Gastrocnemius medialis (tissue), 4 donors: Measurements from ENCODE around the gene CHST12.

Source experiments
- CTCF ChIP-seq, 5 experiments: fragments of 450-650 bp in 3 of 5; fragments of 200-600 bp in 2 of 5; sonication (generic) in 2 of 5; IDR thresholded peaks in 4 of 5; conservative IDR thresholded peaks in 1 of 5; 1 replicate in 4 of 5; 2 replicates in 1 of 5; pipeline ENCODE4 v1.5.1; 2016 to 2019; ENCODE audit warnings: antibody characterized with exemption in 5 of 5, mild to moderate bottlenecking in 3 of 5, moderate library complexity in 3 of 5
- POLR2A ChIP-seq, 2 donors: fragments of 450-650 bp; IDR thresholded peaks; one replicate each; pipeline ENCODE4 v1.6.1; 2017; ENCODE audit warnings: antibody characterized with exemption in 2 of 2, mild to moderate bottlenecking in 2 of 2, moderate library complexity in 2 of 2

DNA sequence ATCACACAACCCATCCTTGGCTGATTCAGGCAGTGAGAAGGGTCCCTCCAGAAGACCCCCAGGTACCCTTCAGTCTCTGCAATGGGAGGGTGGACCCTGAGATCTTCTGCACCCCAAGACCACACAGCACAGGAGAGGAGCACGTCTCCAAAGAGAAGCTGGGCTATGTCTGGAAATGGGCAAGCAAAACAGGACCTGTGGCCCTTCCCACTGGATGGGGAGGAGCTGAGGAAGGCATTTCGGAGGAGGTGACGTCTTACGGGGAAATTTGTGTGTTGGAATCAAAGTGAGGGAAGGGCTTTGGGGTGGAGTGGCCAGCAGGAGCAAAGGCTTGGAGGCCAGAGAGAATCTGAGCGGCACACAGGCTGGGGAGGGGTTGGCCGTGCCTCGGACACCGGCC, 56.3 kb downstream of the CHST12 start:
- TF ChIP-seq CTCF (IDR thresholded peaks at IDR 0.05 in 4 of 5, conservative IDR thresholded peaks at IDR 0.05 in 1 of 5) (no peak), POLR2A (IDR thresholded peaks at IDR 0.05) (no peak)
